ENCODE measurements around the gene HPN.

- no peak for TF ChIP-seq CTCF (IDR thresholded peaks at IDR 0.05; ENCODE audit: extremely low read depth in 1 of 2, insufficient read depth in 1 of 2, low read depth in 1 of 2, low read length in 2 of 2)
- TF ChIP-seq POLR2A (IDR thresholded peaks at IDR 0.05; ENCODE audit: low read depth, low read length), result no peak
- no peak for TF ChIP-seq EZH2 (IDR thresholded peaks at IDR 0.05; ENCODE audit: borderline replicate concordance, low read depth, low read length, severe bottlenecking)
- TF ChIP-seq FOS (IDR thresholded peaks at IDR 0.05; ENCODE audit: borderline replicate concordance, insufficient read depth, low read length), result no peak
- TF ChIP-seq POLR2AphosphoS5 (IDR thresholded peaks at IDR 0.05; ENCODE audit: insufficient read depth, low read depth, low read length), result no peak
- no peak for TF ChIP-seq GATA2 (IDR thresholded peaks at IDR 0.05; ENCODE audit: insufficient read depth, insufficient read length, low read depth, low read length)
Measured at GRCh38 chr19:35086455-35086854, 44.9 kb downstream of the HPN start.
